Activated effector memory CD4-positive, alpha-beta T cell treated with Interleukin-2 at 50 U/mL for 16 hours (primary cell): ENCODE results near the gene METTL3.
A peak's percentile ranks its signal among the peaks of the same experiment; 100 is the strongest.

Source experiments
- DNase-seq: peaks from one replicate; pipeline ENCODE4 v3.0.0-alpha.2; 2020

Gene METTL3

DNA sequence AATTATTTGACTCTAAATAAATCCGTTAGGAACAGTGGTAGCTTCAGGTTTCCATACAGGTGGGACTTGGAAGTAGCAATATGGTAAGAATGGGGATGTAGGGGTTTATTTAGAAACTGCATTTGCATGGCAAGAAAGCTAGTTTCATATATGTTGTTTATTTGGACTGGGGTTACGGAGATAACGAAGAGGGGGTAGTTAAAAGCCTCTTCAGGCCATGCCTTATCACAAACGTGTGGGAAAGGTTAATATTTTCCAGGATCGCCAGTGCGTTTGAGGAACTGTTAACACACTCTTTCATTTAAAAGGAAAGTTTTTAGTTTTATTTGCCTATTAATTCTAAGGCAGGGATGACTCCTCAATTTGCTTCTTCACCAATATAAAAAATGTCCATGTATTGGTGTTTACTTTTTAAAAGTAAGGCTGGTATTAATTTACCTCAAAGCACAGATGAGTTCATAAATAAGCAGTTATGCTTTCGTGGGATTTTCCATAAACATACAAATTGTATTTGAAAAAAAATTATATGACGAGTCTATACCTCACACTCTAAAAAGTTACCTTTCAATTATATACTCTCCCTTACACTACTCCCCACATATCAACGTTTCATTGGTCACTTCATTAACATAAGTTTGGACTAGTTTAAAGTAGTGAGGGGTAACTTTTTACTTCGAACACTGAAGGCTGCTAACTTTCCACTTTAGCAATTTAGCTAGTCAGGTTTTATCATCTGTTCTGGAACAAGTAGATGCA is 35.2 kb downstream of the METTL3 start:
- no peak for DNase-seq

DNA sequence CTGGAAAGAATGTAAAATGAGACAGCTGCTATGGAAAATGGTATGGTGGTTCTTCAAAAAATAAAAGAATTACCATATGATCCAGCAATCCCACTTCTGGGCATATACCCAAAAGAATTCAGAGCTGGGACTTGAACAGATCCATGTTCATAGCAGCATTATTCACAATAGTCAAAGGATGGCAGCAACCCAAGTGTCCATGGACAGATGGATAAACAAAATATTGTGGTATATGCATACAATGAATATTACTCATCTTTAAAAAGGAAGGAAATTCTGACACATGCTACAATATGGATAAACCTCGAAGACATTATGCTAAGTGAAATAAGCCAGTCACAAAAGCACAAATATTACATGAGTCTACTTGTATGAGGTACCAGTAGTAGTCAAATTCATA is 43.5 kb downstream of the METTL3 start:
- no peak for DNase-seq

DNA sequence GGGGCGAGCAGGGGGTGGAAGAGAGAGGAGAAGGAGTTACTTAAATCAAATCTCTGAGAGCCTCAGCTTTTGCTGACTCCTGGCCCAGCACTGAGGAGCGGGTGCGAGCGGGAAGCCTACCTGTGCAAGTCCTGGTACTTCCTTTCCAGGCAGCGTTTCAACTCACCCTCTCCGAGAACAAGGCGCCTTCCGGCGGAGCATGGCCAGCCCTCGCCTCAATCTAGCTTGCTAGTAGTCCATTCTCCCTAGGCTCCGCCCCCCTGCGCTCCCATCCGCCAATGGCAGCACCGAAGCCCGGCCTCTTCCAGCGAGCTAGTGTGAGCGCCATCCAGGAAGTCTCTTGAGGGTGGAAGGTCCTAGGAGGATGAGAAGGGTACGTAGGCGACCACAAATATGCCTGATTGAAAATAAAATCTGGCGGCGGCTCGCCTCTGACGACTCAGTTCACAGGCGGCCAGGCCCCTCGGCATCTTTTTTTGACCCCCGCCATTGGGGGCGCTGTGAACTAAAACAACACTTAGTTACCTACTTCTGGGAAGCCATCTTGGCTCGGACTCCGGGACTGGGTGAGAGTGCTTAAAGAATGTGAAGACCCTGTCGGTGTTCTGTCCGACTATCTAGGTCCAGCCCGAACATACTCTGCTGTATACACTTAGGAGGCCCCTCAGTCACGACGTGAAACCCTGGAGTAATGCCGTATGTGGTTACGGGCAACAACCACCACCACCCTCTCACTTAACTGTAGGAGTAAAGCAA is 55.0 kb downstream of the METTL3 start, which contains the start of gene CHD8:
Gene CHD8, minus strand, starts transcription at position 212 of the 756 bp plus-strand sequence. CDS start 24,480 bp downstream, outside the sequence.
- DNase-seq = peak; percentile 99

DNA sequence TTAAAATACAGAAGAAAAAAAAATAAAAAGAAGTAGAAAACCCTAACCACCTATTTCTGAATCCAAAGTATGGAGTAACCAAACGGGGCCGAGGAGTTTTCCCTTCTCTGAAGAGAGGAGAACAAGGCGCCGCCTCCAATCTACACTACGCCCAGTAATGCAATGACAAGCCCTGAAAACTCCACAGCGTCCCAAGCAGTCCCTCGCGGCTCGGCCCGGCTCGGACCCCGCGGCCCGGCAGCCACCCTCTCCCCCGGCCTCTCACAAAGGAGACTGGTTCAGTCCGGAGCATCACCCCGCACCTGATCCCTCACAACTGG is 55.6 kb downstream of the METTL3 start:
- DNase-seq = no peak

DNA sequence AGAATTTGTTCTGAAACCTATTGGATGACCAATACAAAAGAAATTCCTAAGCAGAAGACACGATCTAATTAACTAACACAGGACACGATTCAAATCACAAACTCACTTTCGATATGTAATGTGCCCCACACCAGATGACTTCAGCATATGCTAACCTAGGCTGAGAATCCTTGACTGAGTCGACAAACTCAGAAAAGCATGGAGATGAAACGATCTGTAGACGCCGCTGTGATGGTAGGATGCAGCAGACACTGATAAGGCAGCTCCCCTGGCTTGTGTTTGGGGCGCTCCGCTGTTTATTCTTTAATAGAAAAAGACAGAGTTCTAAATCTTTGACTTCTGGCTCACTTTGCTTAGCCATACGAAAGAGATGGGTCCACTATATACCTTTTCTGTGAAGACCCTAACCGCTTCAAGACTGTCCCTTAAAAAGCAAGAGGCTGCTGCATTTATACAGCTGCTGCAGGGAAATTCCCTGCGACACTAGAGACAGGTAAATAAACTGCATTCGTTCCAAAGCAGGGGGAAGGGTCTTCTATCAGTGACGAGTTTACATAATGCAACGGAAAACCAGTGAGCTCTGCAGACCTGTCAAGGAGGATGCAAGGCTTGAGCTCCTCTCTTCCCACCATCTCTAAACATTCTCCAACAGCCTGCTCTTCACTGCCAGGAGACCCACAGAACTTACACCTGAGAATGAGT is 56.1 kb downstream of the METTL3 start:
- DNase-seq = no peak

DNA sequence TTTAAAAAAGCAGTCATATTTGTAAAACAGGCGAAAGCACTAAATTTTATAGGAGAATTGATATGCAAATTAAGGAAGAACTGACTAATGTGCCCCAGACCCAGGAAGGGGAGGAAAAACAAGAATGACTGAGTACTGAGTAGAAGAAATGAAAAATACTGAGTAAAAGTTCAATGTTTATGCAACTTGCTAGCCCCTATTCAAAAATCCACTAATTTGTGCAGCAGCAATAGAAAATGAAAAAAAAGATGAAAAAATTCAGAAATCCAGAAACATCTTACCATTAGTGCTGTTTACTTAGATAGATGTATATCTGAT is 61.3 kb downstream of the METTL3 start:
- no peak for DNase-seq
